Heart right ventricle (tissue), 16 donors: ENCODE measurements around the gene DNASE2B. TPM values are rescaled to one million over a fixed set of nuclear protein-coding genes. Genes with fewer than 3 reads are reported as not detected.
"Not testable (repeated sequence)": the region's sequence is repeated elsewhere in the genome, so short reads cannot be mapped to it uniquely, and the experiment has no call there.

Source experiments
- ATAC-seq, 8 donors: fragments of 200-7000 bp; cut with Tn5 transposase; one replicate each; pipeline ENCODE4 v1.9.1; 2020; ENCODE audit warnings: mild to moderate bottlenecking in 8 of 8, moderate library complexity in 8 of 8, moderate number of reproducible peaks in 1 of 8
- DNase-seq, 2 donors: peaks; one replicate each; pipeline ENCODE4 v3.0.0-alpha.2; 2020
- H3K27ac ChIP-seq, 10 donors: fragments of 200-600 bp; sonication (generic) in 2 of 10; one replicate each; pipeline versions ENCODE4 v1.5.0 to v1.8.0; 2020 to 2022; ENCODE audit warnings: mild to moderate bottlenecking in 3 of 10
- H3K27me3 ChIP-seq, 7 donors: fragments of 200-600 bp; one replicate each; pipeline ENCODE4 v1.8.0; 2021 to 2022; ENCODE audit warnings: mild to moderate bottlenecking in 2 of 7
- H3K36me3 ChIP-seq, 9 donors: fragments of 200-600 bp; sonication (generic) in 1 of 9; one replicate each; pipeline versions ENCODE4 v1.5.0 to v1.8.0; 2020 to 2022; ENCODE audit warnings: mild to moderate bottlenecking in 2 of 9
- H3K4me1 ChIP-seq, 9 donors: fragments of 200-600 bp; sonication (generic) in 1 of 9; one replicate each; pipeline versions ENCODE4 v1.5.0 to v1.8.0; 2020 to 2022; ENCODE audit warnings: mild to moderate bottlenecking in 4 of 9
- H3K4me3 ChIP-seq, 10 donors: fragments of 200-600 bp; sonication (generic) in 2 of 10; one replicate each; pipeline versions ENCODE4 v1.5.0 to v1.8.0; 2020 to 2022; ENCODE audit warnings: mild to moderate bottlenecking in 7 of 10, moderate library complexity in 2 of 10
- H3K9me3 ChIP-seq, 11 donors: fragments of 200-600 bp in 10 of 11; sonication (generic) in 2 of 11; one replicate each; pipeline versions ENCODE4 v1.5.0 to v1.8.0; 2013 to 2022; ENCODE audit warnings: mild to moderate bottlenecking in 2 of 11, control low read depth in 1 of 11, moderate library complexity in 1 of 11
- WGBS, 2 donors: extraction: QIAGEN DNeasy Blood & Tissue Kit; methylation state at CpG; one replicate each; pipeline ENCODE4 v1.1.7; 2013; ENCODE audit warnings: inconsistent platforms in 1 of 2; 5-methylcytosine and 5-hydroxymethylcytosine counted together
- intact Hi-C, 10 donors: fragments of 100-400 bp; cut with DNase I; formaldehyde crosslinking; loops; one replicate each; pipeline versions ENCODE4 v1.11.1 to v1.14.2; 2022
- polyA plus RNA-seq, 2 donors: library from polyadenylated mRNA; stranded (reverse); fragments of 200-250 nt; gene quantifications; one replicate each; pipeline ENCODE4 v1.2.3, GENCODE V29; 2013
- total RNA-seq, 10 donors: library from RNA; stranded (reverse); fragmentation: NEBNext Ultra II Directional in 3 of 10; extraction: Animal tissue kit (Norgen Biotek cat#: 25700) in 3 of 10; gene quantifications; one replicate each; pipeline versions ENCODE4 v1.2.1 to v1.2.4, GENCODE V29; 2021 to 2023
- TF ChIP-seq, protein P1 (sequence below), 9 donors: fragments of 200-600 bp; sonication (generic) in 2 of 9; IDR thresholded peaks; one replicate each; pipeline versions ENCODE4 v1.5.0 to v1.8.0; 2021 to 2022; ENCODE audit warnings: antibody characterized with exemption in 9 of 9, mild to moderate bottlenecking in 5 of 9, moderate library complexity in 1 of 9
- donor health status: Arrhythmogenic right ventricular cardiomyopathy.
- donor health status: ischemic (EF 13 %, LVEDD 7.1; RV severe dilation, severe dysfunction).
- donor health status: healthy with polysubstance abuse.
- donor health status: DM: no; HTN: yes; CAD: no.
- donor health status: DM: no; HTN: no; CAD: no.
- donor health status: ischemic (EF 25% LVEDD 6.9; RV normal size, moderate dysfunction).
- donor health status: ischemic (EF 25% LVEDD 5.7; RV mildly dilated, moderate dysfunction).
- donor health status: healthy.
- donor health status: DM: yes; HTN: yes; CAD: no.
- donor health status: Ischemic cardiomyopathy.
- donor health status: ischemic (EF 35%, LVEDD 5.7; RV mildly dilated, moderate dysfunction).
- donor health status: nonischemic (EF 11% LVEDD 7.7; RV severe dilation, severe dysfunction).
- donor health status: DM: yes; HTN: yes; CAD: no.
- donor health status: PGD.
- donor health status: ischemic (EF 29% LVEDD 5.4; RV normal size, mild dysfunction).
- donor health status: nonischemic (EF 23%, LVEDD 6.1; RV moderate dilation, normal function).

Gene DNASE2B
- total and polyA plus RNA-seq, 12 donors, result 0.20 TPM; not detected in 11

DNA sequence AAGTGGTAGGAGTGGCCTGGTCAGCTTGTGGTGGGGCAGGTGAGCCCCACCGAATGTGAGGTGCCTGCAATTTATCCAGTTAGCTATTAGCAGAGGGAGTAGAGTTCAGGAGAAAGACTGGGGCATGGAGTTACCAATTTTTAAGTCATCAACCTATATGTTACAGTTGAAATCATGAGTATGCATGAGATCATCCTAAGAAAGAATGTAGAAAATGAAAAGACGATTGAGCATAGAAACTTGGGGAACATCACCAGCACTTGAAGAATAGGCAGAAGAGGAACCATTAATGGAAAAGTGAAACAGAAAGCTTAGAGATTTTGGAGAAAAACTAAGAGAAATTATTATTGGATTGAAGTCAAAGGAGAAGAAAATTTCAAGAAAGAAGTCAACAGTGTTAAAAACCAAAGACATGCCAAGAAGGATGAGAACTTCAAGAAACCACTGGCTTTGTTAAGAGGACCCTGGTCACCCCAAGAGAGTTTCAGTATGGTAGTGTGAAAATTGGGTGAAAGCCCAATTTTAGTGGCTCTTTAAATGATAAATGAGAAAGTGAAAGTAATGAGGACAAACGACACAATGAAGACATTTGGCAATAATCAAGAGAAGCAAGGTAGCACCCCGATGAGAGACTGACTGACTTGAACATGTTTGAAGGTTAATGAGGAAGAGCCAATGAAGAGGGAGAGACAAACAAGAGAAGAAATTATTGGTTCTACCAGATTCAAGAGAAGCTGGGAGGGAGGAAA, 36.7 kb downstream of the DNASE2B start:
- Histone ChIP-seq H3K27me3 (no peaks in the 10 kb centered on the region), H3K27ac (peak overlapping the region in 1 of 10 donors; percentile 81), H3K4me3 (peak overlapping the region in 1 of 10 donors; percentile 16), H3K9me3 (peaks cover 0 to 7% (median 0%) of the 10 kb centered on the region in 11 donors), H3K36me3 (no peaks in the 10 kb centered on the region), H3K4me1 (peaks cover 0 to 41% (median 6%) of the 10 kb centered on the region in 9 donors)
- intact Hi-C loops, result loop anchor here (1.0 to 10.0 kb wide), 14 partner anchors 140 to 530 kb away; partner anchors contain the start of gene PRKACB (in 5 of the 10)
- TF ChIP-seq, protein P1, sequence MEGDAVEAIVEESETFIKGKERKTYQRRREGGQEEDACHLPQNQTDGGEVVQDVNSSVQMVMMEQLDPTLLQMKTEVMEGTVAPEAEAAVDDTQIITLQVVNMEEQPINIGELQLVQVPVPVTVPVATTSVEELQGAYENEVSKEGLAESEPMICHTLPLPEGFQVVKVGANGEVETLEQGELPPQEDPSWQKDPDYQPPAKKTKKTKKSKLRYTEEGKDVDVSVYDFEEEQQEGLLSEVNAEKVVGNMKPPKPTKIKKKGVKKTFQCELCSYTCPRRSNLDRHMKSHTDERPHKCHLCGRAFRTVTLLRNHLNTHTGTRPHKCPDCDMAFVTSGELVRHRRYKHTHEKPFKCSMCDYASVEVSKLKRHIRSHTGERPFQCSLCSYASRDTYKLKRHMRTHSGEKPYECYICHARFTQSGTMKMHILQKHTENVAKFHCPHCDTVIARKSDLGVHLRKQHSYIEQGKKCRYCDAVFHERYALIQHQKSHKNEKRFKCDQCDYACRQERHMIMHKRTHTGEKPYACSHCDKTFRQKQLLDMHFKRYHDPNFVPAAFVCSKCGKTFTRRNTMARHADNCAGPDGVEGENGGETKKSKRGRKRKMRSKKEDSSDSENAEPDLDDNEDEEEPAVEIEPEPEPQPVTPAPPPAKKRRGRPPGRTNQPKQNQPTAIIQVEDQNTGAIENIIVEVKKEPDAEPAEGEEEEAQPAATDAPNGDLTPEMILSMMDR (IDR thresholded peaks at IDR 0.05), result no peak
- WGBS, 2 donors, result 36 to 39% methylated on average over 4 of the region's 4 CpGs
- ATAC-seq, result no peak
- DNase-seq, result no peak

DNA sequence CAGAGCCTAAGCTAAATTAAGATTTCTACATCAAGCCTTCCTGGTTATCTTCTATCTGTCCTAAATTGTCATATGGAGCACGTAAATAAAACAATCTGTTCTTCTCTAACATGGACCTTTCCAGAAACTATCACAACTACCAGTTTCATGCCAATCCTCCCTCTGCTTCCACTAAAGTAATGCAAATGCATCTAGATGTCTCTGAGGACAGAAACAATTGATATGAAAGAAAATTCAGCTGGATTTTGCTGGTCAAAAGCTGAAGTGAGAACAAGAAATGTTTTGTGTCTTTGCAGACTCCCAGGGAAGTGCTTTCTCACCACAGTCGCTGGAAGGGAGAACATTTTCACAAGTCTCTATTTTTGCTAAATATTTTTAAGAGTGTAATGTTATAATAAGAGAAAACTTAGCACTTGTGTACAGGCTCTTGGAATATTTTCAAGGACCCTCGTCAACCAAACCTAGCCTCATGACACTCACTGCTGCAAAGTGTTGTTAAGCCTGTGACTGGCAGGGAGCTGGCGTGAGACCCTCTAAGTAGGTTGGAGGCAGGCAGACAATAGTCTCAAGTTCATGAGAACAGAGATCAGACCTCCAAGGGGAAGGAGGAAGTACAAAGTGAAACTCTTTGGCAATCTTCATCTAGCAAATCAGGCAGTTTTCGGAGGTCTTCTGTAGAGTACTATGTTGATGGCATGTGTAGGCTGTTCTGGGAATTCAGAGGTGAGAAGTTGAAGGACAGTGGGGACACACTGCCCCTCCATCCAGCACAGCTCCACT, 38.8 kb downstream of the DNASE2B start:
- TF ChIP-seq, protein P1 (IDR thresholded peaks at IDR 0.05), result no peak
- H3K9me3 ChIP-seq, result no peaks in the 10 kb centered on the region
- DNase-seq (no peak), ATAC-seq (peak in 3 of 8 donors; percentile 22 to 28 (median 26))
- H3K4me3 ChIP-seq, result no peak overlapping the region
- peaks cover 0 to 43% (median 6%) of the 10 kb centered on the region in 9 donors for H3K4me1 ChIP-seq
- WGBS, 2 donors, result 48 to 52% methylated on average over 5 of the region's 5 CpGs
- intact Hi-C loops, result loop anchor here in 7 of 10 donors (5.0 to 10.0 kb wide), 13 partner anchors 142 to 532 kb away; partner anchors contain the start of gene PRKACB (in 2 of the 7)
- H3K27me3 ChIP-seq, result no peaks in the 10 kb centered on the region
- H3K36me3 ChIP-seq, result no peaks in the 10 kb centered on the region
- H3K27ac ChIP-seq, result peak overlapping the region in 2 of 10 donors; percentile 2 to 72

DNA sequence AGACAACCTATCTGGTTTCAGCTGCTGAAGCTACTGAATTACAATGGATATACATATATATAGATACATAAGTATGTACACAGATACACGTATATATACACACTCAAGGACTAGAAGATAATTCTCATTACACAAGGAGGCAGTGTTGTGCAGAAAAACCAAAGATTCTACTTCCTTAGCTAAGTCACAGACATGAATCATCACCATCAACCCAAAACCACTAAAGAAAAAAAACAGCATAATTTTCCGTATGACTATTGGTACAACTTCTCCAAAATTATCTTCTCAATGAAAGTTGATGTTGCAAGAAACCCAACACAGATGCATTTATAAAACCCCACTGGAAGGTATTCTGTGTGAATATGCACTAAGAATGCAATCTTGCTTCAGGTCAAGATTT, 44.0 kb downstream of the DNASE2B start:
- Histone ChIP-seq H3K36me3 (no peaks in the 10 kb centered on the region), H3K27ac (peak overlapping the region in 1 of 10 donors; percentile 31), H3K4me1 (peaks cover 0 to 24% (median 1%) of the 10 kb centered on the region in 9 donors), H3K9me3 (no peaks in the 10 kb centered on the region), H3K27me3 (peaks cover 0 to 9% (median 0%) of the 10 kb centered on the region in 7 donors), H3K4me3 (no peak overlapping the region)
- DNase-seq (peak in 1 of 2 donors; percentile 13), ATAC-seq (peak in 7 of 8 donors; percentile 58 to 89 (median 83))
- intact Hi-C loops, result loop anchor here in 9 of 10 donors (1.0 to 10.0 kb wide), 12 partner anchors 93 to 331 kb away; no protein-coding TSS in a partner anchor
- TF ChIP-seq, protein P1 (IDR thresholded peaks at IDR 0.05), result peak in 8 of 9 donors; percentile 18 to 67 (median 54)
- 15 to 20% methylated on average over 2 of the region's 2 CpGs for WGBS, 2 donors

GRCh38 chr1:84442747-84443646, 44.7 kb downstream of the DNASE2B start:
- not testable (repeated sequence) for ATAC-seq, DNase-seq
- intact Hi-C loops, result loop anchor here in 9 of 10 donors (1.0 to 10.0 kb wide), 12 partner anchors 92 to 330 kb away; no protein-coding TSS in a partner anchor

GRCh38 chr1:84448704-84449103, 50.4 kb downstream of the DNASE2B start:
- not testable (repeated sequence) for H3K9me3 ChIP-seq, ATAC-seq, H3K4me1 ChIP-seq, H3K4me3 ChIP-seq, DNase-seq, H3K36me3 ChIP-seq, H3K27ac ChIP-seq
- WGBS, 2 donors, result 94 to 95% methylated on average over 3 of the region's 3 CpGs
- H3K27me3 ChIP-seq, result peaks cover 0 to 17% (median 0%) of the 10 kb centered on the region in 7 donors
- intact Hi-C loops, result loop anchor here in 2 of 10 donors (10.0 kb wide), 2 partner anchors 86 to 156 kb away; no protein-coding TSS in a partner anchor

More at GRCh38 chr1:84442747-84443646, 44.7 kb downstream of the DNASE2B start:
- 90% methylated on average over 7 of the region's 7 CpGs for WGBS, 2 donors
- H3K9me3 ChIP-seq, H3K4me3 ChIP-seq, H3K27me3 ChIP-seq, H3K36me3 ChIP-seq: not testable (repeated sequence)
- Histone ChIP-seq H3K27ac (peak overlapping the region in 1 of 10 donors; percentile 31), H3K4me1 (peaks cover 0 to 18% (median 0%) of the 10 kb centered on the region in 9 donors)
